H9 (cell line): Measurements from ENCODE around the gene AQP7. TPM values are rescaled to one million over a fixed set of nuclear protein-coding genes. Genes with fewer than 3 reads are reported as not detected.

Experiments used
- DNase-seq: peaks from one replicate; pipeline ENCODE4 v3.0.0-alpha.2; 2017
- H2AFZ ChIP-seq: one replicate; pipeline ENCODE4 v1.6.1; 2013; ENCODE audit warnings: mild to moderate bottlenecking, low read length, control low read depth, moderate library complexity
- H2AK5ac ChIP-seq: 2 replicates; pipeline ENCODE4 v1.6.1; 2013; ENCODE audit warnings: low read length, control low read depth, mixed read lengths; ENCODE audit not compliant: insufficient read length
- H2BK120ac ChIP-seq: one replicate; pipeline ENCODE4 v1.6.1; 2013; ENCODE audit warnings: low read depth, mild to moderate bottlenecking, low read length, control low read depth, inconsistent platforms; ENCODE audit not compliant: poor library complexity, severe bottlenecking
- H2BK12ac ChIP-seq: 2 replicates; pipeline ENCODE4 v1.6.1; 2013; ENCODE audit warnings: low read length, control low read depth, mixed read lengths, low read depth; ENCODE audit not compliant: insufficient read length
- H2BK15ac ChIP-seq: 2 replicates; pipeline ENCODE4 v1.6.1; 2013; ENCODE audit warnings: low read depth, low read length, control low read depth
- H2BK20ac ChIP-seq: one replicate; pipeline ENCODE4 v1.6.1; 2013; ENCODE audit warnings: low read depth, mild to moderate bottlenecking, low read length, control low read depth, inconsistent platforms; ENCODE audit not compliant: poor library complexity, severe bottlenecking
- H2BK5ac ChIP-seq: 2 replicates; pipeline ENCODE4 v1.6.1; 2013; ENCODE audit warnings: low read length, control low read depth, mixed read lengths; ENCODE audit not compliant: insufficient read length
- H3K14ac ChIP-seq: 2 replicates; pipeline ENCODE4 v1.6.1; 2013; ENCODE audit warnings: low read length, control low read depth; ENCODE audit not compliant: insufficient read depth
- H3K18ac ChIP-seq: 2 replicates; pipeline ENCODE4 v1.6.1; 2013; ENCODE audit warnings: low read depth, mild to moderate bottlenecking, mixed read lengths, low read length, control low read depth; ENCODE audit not compliant: insufficient read length
- H3K23ac ChIP-seq: 2 replicates; pipeline ENCODE4 v1.6.1; 2013; ENCODE audit warnings: low read length, control low read depth, mixed read lengths, low read depth; ENCODE audit not compliant: insufficient read length
- H3K23me2 ChIP-seq: 2 replicates; pipeline ENCODE4 v1.6.1; 2013; ENCODE audit warnings: low read depth, mild to moderate bottlenecking, mixed read lengths, low read length, control low read depth; ENCODE audit not compliant: insufficient read length, poor library complexity, severe bottlenecking
- H3K27ac ChIP-seq: 2 replicates; pipeline ENCODE4 v1.5.1; 2013; ENCODE audit warnings: low read length, control low read depth, mixed read lengths, low read depth; ENCODE audit not compliant: insufficient read length
- H3K27me3 ChIP-seq: 2 replicates; pipeline ENCODE4 v1.6.1; 2013; ENCODE audit warnings: low read length, control low read depth, inconsistent platforms; ENCODE audit not compliant: insufficient read depth
- H3K4ac ChIP-seq: 2 replicates; pipeline ENCODE4 v1.6.1; 2013; ENCODE audit warnings: low read depth, mild to moderate bottlenecking, control low read depth, inconsistent platforms, low read length, moderate library complexity
- H3K4me1 ChIP-seq: 2 replicates; pipeline ENCODE4 v1.6.1; 2013; ENCODE audit warnings: low read length, control low read depth, inconsistent platforms; ENCODE audit not compliant: insufficient read depth
- H3K4me2 ChIP-seq: 2 replicates; pipeline ENCODE4 v1.6.1; 2013; ENCODE audit warnings: low read length, control low read depth, mixed read lengths; ENCODE audit not compliant: insufficient read length, insufficient read depth
- H3K56ac ChIP-seq: 2 replicates; pipeline ENCODE4 v1.6.1; 2013; ENCODE audit warnings: low read depth, mild to moderate bottlenecking, mixed read lengths, low read length, control low read depth; ENCODE audit not compliant: insufficient read length
- H3K79me1 ChIP-seq: 2 replicates; pipeline ENCODE4 v1.6.1; 2013; ENCODE audit warnings: low read depth, mild to moderate bottlenecking, moderate library complexity, low read length, control low read depth, inconsistent platforms; ENCODE audit not compliant: insufficient read depth, poor library complexity, severe bottlenecking
- H3K79me2 ChIP-seq: 2 replicates; pipeline ENCODE4 v1.6.1; 2013; ENCODE audit warnings: low read length, control low read depth, inconsistent platforms; ENCODE audit not compliant: insufficient read depth
- H3K9ac ChIP-seq: 2 replicates; pipeline ENCODE4 v1.6.1; 2013; ENCODE audit warnings: low read length, control low read depth, mixed read lengths; ENCODE audit not compliant: insufficient read length; ENCODE audit errors: extremely low read depth
- H3K9me3 ChIP-seq: one replicate; pipeline ENCODE4 v1.6.1; 2013; ENCODE audit warnings: low read depth, low read length, inconsistent platforms; ENCODE audit not compliant: control insufficient read depth
- H3T11ph ChIP-seq: one replicate; pipeline ENCODE4 v1.6.1; 2013; ENCODE audit warnings: mild to moderate bottlenecking, low read length, control low read depth, inconsistent platforms
- H4K20me1 ChIP-seq: one replicate; pipeline ENCODE4 v1.6.1; 2013; ENCODE audit not compliant: control insufficient read depth, insufficient read length, insufficient read depth
- H4K5ac ChIP-seq: 2 replicates; pipeline ENCODE4 v1.6.1; 2013; ENCODE audit warnings: low read depth, mild to moderate bottlenecking, mixed read lengths, low read length, control low read depth; ENCODE audit not compliant: insufficient read length
- H4K8ac ChIP-seq: replicated peaks from 2 replicates; pipeline ENCODE4 v1.6.1; 2013; ENCODE audit warnings: low read length, control low read depth, mixed read lengths, low read depth; ENCODE audit not compliant: insufficient read length
- H4K91ac ChIP-seq: 2 replicates; pipeline ENCODE4 v1.6.1; 2013; ENCODE audit warnings: low read depth, mild to moderate bottlenecking, moderate library complexity, mixed read lengths, low read length, control low read depth; ENCODE audit not compliant: insufficient read length
- H3K27ac Mint-ChIP-seq, 3 experiments: 2 replicates in 2 of 3; 3 replicates in 1 of 3; pipeline ENCODE4 v1.8.0; 2020 to 2021; ENCODE audit warnings: mixed read lengths in 3 of 3, mild to moderate bottlenecking in 1 of 3, moderate library complexity in 1 of 3
- H3K27me3 Mint-ChIP-seq: 2 replicates; pipeline ENCODE4 v1.8.0; 2021; ENCODE audit warnings: low read depth, mild to moderate bottlenecking, moderate library complexity, mixed read lengths
- H3K36me3 Mint-ChIP-seq, 3 experiments: 2 replicates in 2 of 3; 3 replicates in 1 of 3; pipeline ENCODE4 v1.8.0; 2020 to 2021; ENCODE audit warnings: low read depth in 3 of 3, mixed read lengths in 3 of 3; ENCODE audit not compliant: insufficient read depth in 1 of 3
- H3K4me1 Mint-ChIP-seq, 2 experiments: 2 replicates each; pipeline ENCODE4 v1.8.0; 2020; ENCODE audit warnings: mixed read lengths in 2 of 2
- H3K4me3 Mint-ChIP-seq, 2 experiments: 2 replicates in 1 of 2; 3 replicates in 1 of 2; pipeline ENCODE4 v1.8.0; 2020 to 2021; ENCODE audit warnings: mild to moderate bottlenecking in 2 of 2, mixed read lengths in 2 of 2, moderate library complexity in 1 of 2
- H3K9me3 Mint-ChIP-seq, 2 experiments: 2 replicates in 1 of 2; 3 replicates in 1 of 2; pipeline ENCODE4 v1.8.0; 2020; ENCODE audit warnings: mild to moderate bottlenecking in 2 of 2, mixed read lengths in 2 of 2, moderate library complexity in 1 of 2
- CTCF ChIP-seq: fragments of 200-600 bp; sonication (generic); conservative IDR thresholded peaks from 3 replicates; pipeline ENCODE4 v1.8.0; 2021; ENCODE audit warnings: antibody characterized with exemption, mild to moderate bottlenecking
- WGBS: extraction: QIAGEN DNeasy Blood & Tissue Kit; methylation state at CpG from one replicate; pipeline ENCODE4 v1.1.7; 2013; ENCODE audit warnings: missing lambda C conversion rate, low lambda C conversion rate, mixed read lengths; ENCODE audit not compliant: insufficient read length; ENCODE audit errors: extremely low coverage; 5-methylcytosine and 5-hydroxymethylcytosine counted together
- total RNA-seq: library from RNA; stranded (reverse); gene quantifications from 2 replicates; pipeline ENCODE4 v1.2.1, GENCODE V29; 2021

The AQP7 gene
- total RNA-seq, 1 experiment from 2014 or later, result not detected

- Histone ChIP-seq H3K14ac (no peak overlapping the region), H3K9me3 (no peaks in the 10 kb centered on the region), H3K23ac (no peak overlapping the region), H2BK15ac (no peak overlapping the region), H3K9ac (no peak overlapping the region), H3K23me2 (no peaks in the 10 kb centered on the region), H4K5ac (no peak overlapping the region), H4K91ac (no peak overlapping the region), H2BK20ac (no peak overlapping the region), H3T11ph (no peak overlapping the region), H2AK5ac (no peak overlapping the region), H3K27ac (no peak overlapping the region), H4K20me1 (no peaks in the 10 kb centered on the region), H2BK12ac (no peak overlapping the region), H3K18ac (no peak overlapping the region), H3K56ac (no peak overlapping the region), H3K79me2 (no peaks in the 10 kb centered on the region), H2AFZ (no peak overlapping the region), H3K27me3 (no peaks in the 10 kb centered on the region), H4K8ac (no peak overlapping the region), H2BK120ac (no peak overlapping the region), H3K4me1 (no peaks in the 10 kb centered on the region), H3K4ac (no peak overlapping the region), H3K79me1 (no peaks in the 10 kb centered on the region), H2BK5ac (no peak overlapping the region), H3K4me2 (no peak overlapping the region)
- Mint-ChIP-seq H3K36me3 (peaks cover 27 to 53% (median 39%) of the 10 kb centered on the region in 3 experiments), H3K27ac (peak overlapping the region in 1 of 3 experiments; percentile 10; a peak in 2 of 7 replicates), H3K9me3 (no peaks in the 10 kb centered on the region), H3K4me1 (peaks cover 6 to 7% of the 10 kb centered on the region in 2 experiments; a peak in 2 of 4 replicates), H3K4me3 (no peak overlapping the region), H3K27me3 (no peaks in the 10 kb centered on the region)
- no peak for DNase-seq
- no peak for TF ChIP-seq CTCF
- no CpG with 5 or more reads among the region's 4 CpGs for WGBS
These were observed 53.4 kb downstream of the AQP7 start for GRCh38 chr9:33348998-33349397.
